ENCODE measurements around the gene GBX2. TPM values are rescaled to one million over a fixed set of nuclear protein-coding genes. Genes with fewer than 3 reads are reported as not detected.

GBX2 gene
- total RNA-seq, 1 experiment from 2014 or later: 5.9 TPM

GRCh38 chr2:236208019-236208926 lies 40.1 kb upstream of the GBX2 start:
- BruUV-seq (replicated peaks): no TSS peak
- H3K9me3 ChIP-seq (ENCODE audit: control insufficient read depth in 1 of 2, insufficient read depth in 1 of 2, low read depth in 1 of 2, low read length in 2 of 2): no peaks in the 10 kb centered on the region
- no peaks in the 10 kb centered on the region for H3K27me3 ChIP-seq (ENCODE audit: insufficient read depth, low read length)
- H2AFZ ChIP-seq (ENCODE audit: low read depth, low read length, poor library complexity, severe bottlenecking): no peak overlapping the region
- ChIA-PET POLR2A (no interaction called here), RAD21 (ENCODE audit: low non-redundant PET in 1 of 2, low total read pairs in 2 of 2, uncharacterized antibody in 2 of 2, unreplicated experiment in 2 of 2) (no interaction called here), CTCF (interaction anchor here (1.3 kb wide), 1 partner anchor 429 kb away, joined by 5 read pairs; no protein-coding TSS in a partner anchor)
- DNase-seq (ENCODE audit: low read depth, low spot score) (no peak), ATAC-seq (no peak)
- H3K9ac ChIP-seq (ENCODE audit: low read length): no peak overlapping the region
- H3K4me1 ChIP-seq (ENCODE audit: control insufficient read depth in 1 of 2, insufficient read depth in 2 of 2, low read length in 2 of 2): no peaks in the 10 kb centered on the region
- no peak overlapping the region for H3K4me3 ChIP-seq (replicated peaks in 1 of 2; ENCODE audit: low read depth in 1 of 2, low read length in 2 of 2)
- no peaks in the 10 kb centered on the region for H3K79me2 ChIP-seq (ENCODE audit: insufficient read depth, low read length)
- no peaks in the 10 kb centered on the region for H4K20me1 ChIP-seq (ENCODE audit: insufficient read depth)
- H3K9me2 ChIP-seq (ENCODE audit: insufficient read depth): no peaks in the 10 kb centered on the region
- TF ChIP-seq TCF7L2 (IDR thresholded peaks at IDR 0.05; ENCODE audit: borderline replicate concordance, extremely low read depth, insufficient read depth, insufficient read length) (no peak), RAD21 (IDR thresholded peaks at IDR 0.05; ENCODE audit: low read depth) (no peak), SRF (IDR thresholded peaks at IDR 0.05; ENCODE audit: low read depth) (no peak), SIN3A (IDR thresholded peaks at IDR 0.05; ENCODE audit: low read depth) (no peak), JUND (IDR thresholded peaks at IDR 0.05) (no peak), YY1 (IDR thresholded peaks at IDR 0.05; ENCODE audit: extremely low read depth, insufficient replicate concordance, low read depth, low read length) (no peak), POLR2A (IDR thresholded peaks at IDR 0.05; ENCODE audit: borderline replicate concordance, extremely low read depth, insufficient read depth, insufficient read length) (no peak), ELF1 (IDR thresholded peaks at IDR 0.05; ENCODE audit: borderline replicate concordance, low read depth) (no peak), ATF3 (IDR thresholded peaks at IDR 0.05) (no peak), EZH2phosphoT487 (IDR thresholded peaks at IDR 0.05; ENCODE audit: borderline replicate concordance) (no peak), EGR1 (IDR thresholded peaks at IDR 0.05; ENCODE audit: low read depth) (no peak), EZH2 (IDR thresholded peaks at IDR 0.05) (no peak), CTCF (IDR thresholded peaks at IDR 0.05 in 2 of 3, conservative IDR thresholded peaks at IDR 0.05 in 1 of 3; ENCODE audit: borderline replicate concordance in 1 of 3, insufficient read depth in 1 of 3, low read depth in 2 of 3, low read length in 2 of 3) (no peak)
- TF ChIP-seq, protein P1, sequence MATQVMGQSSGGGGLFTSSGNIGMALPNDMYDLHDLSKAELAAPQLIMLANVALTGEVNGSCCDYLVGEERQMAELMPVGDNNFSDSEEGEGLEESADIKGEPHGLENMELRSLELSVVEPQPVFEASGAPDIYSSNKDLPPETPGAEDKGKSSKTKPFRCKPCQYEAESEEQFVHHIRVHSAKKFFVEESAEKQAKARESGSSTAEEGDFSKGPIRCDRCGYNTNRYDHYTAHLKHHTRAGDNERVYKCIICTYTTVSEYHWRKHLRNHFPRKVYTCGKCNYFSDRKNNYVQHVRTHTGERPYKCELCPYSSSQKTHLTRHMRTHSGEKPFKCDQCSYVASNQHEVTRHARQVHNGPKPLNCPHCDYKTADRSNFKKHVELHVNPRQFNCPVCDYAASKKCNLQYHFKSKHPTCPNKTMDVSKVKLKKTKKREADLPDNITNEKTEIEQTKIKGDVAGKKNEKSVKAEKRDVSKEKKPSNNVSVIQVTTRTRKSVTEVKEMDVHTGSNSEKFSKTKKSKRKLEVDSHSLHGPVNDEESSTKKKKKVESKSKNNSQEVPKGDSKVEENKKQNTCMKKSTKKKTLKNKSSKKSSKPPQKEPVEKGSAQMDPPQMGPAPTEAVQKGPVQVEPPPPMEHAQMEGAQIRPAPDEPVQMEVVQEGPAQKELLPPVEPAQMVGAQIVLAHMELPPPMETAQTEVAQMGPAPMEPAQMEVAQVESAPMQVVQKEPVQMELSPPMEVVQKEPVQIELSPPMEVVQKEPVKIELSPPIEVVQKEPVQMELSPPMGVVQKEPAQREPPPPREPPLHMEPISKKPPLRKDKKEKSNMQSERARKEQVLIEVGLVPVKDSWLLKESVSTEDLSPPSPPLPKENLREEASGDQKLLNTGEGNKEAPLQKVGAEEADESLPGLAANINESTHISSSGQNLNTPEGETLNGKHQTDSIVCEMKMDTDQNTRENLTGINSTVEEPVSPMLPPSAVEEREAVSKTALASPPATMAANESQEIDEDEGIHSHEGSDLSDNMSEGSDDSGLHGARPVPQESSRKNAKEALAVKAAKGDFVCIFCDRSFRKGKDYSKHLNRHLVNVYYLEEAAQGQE (IDR thresholded peaks at IDR 0.05; ENCODE audit: low read depth): no peak
- H3K4me2 ChIP-seq (ENCODE audit: low read length): no peak overlapping the region
- intact Hi-C loops (cut with micrococcal nuclease): no loop called here
- no peaks in the 10 kb centered on the region for H3K36me3 ChIP-seq (ENCODE audit: control insufficient read depth in 1 of 2, insufficient read depth in 2 of 2, low read length in 2 of 2)
- H3K27ac ChIP-seq (ENCODE audit: low read depth, low read length): no peak overlapping the region
